Activated B cell treated with CpG ODN at 0.5 μM for 24 hours (primary cell): ENCODE measurements around the gene CALHM2. TPM values are rescaled to one million over a fixed set of nuclear protein-coding genes. Genes with fewer than 3 reads are reported as not detected.
"Not testable (repeated sequence)": the region's sequence is repeated elsewhere in the genome, so short reads cannot be mapped to it uniquely, and the experiment has no call there.

Source experiments
- ATAC-seq: fragments of 200-7000 bp; cut with Tn5 transposase; one replicate; pipeline ENCODE4 v1.10.0; 2021; ENCODE audit warnings: low read depth, mild to moderate bottlenecking, moderate library complexity
- CTCF ChIA-PET: fragments of 350-600 bp; sonication (Branson Sonifier 250); formaldehyde crosslinking; loops from one replicate; lab custom pipeline; 2021; ENCODE audit warnings: antibody characterized with exemption; lab: Charles Lee
- POLR2A ChIA-PET: fragments of 350-600 bp; sonication (Branson Sonifier 250); formaldehyde crosslinking; loops from one replicate; lab custom pipeline; 2021; ENCODE audit warnings: antibody characterized with exemption; lab: Charles Lee
- DNase-seq: peaks from one replicate; pipeline ENCODE4 v3.0.0; 2022
- H3K27ac Mint-ChIP-seq: one replicate; pipeline ENCODE4 v1.8.0; 2020; ENCODE audit warnings: mixed read lengths
- H3K27me3 Mint-ChIP-seq: one replicate; pipeline ENCODE4 v1.8.0; 2021; ENCODE audit warnings: mixed read lengths
- H3K36me3 Mint-ChIP-seq: one replicate; pipeline ENCODE4 v1.8.0; 2021; ENCODE audit warnings: low read depth, mixed read lengths
- H3K4me1 Mint-ChIP-seq: one replicate; pipeline ENCODE4 v1.8.0; 2021; ENCODE audit warnings: mixed read lengths
- H3K4me3 Mint-ChIP-seq: one replicate; pipeline ENCODE4 v1.8.0; 2020; ENCODE audit warnings: mild to moderate bottlenecking, mixed read lengths
- H3K9me3 Mint-ChIP-seq: one replicate; pipeline ENCODE4 v1.8.0; 2020; ENCODE audit warnings: mixed read lengths
- intact Hi-C: fragments of 100-400 bp; cut with micrococcal nuclease; formaldehyde crosslinking; loops from one replicate; pipeline ENCODE4 v1.15.1; 2024
- total RNA-seq: library from RNA; stranded (reverse); gene quantifications from 2 replicates; pipeline ENCODE4 v1.2.3, GENCODE V29; 2022
- TF ChIP-seq, protein P1 (sequence below): fragments of 200-600 bp; IDR thresholded peaks from one replicate; pipeline ENCODE4 v1.8.0; 2022; ENCODE audit warnings: antibody characterized with exemption, mild to moderate bottlenecking

Gene CALHM2
- total RNA-seq, 1 donor from 2014 or later, result 17.5 TPM

DNA sequence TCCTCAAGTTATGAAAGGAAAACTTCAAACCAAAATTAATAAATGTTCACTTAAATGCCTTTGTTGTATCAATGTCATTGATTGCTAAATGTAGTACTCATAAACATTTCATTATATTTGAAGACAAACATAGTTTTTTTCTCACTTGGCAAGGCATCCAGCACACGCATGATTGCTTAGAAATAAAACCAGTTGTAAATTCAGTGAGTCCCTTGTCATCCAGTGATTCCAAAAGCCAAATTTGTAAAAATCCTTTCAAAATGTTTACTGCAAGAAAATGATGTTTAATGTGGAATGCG is 35.2 kb upstream of the CALHM2 start:
- H3K9me3 Mint-ChIP-seq, result no peaks in the 10 kb centered on the region
- no peaks in the 10 kb centered on the region for H3K27me3 Mint-ChIP-seq
- POLR2A ChIA-PET, result no interaction called here
- no peak overlapping the region for H3K27ac Mint-ChIP-seq
- peaks cover 20% of the 10 kb centered on the region for H3K4me1 Mint-ChIP-seq
- H3K36me3 Mint-ChIP-seq, result no peaks in the 10 kb centered on the region
- no peak for DNase-seq
- H3K4me3 Mint-ChIP-seq, result no peak overlapping the region
- ATAC-seq, result no peak
- CTCF ChIA-PET, result interaction anchor here (5.0 kb wide), 1 partner anchor 69 kb away, joined by 112 read pairs; no protein-coding TSS in a partner anchor
- intact Hi-C loops, result loop anchor here (5.0 kb wide), 1 partner anchor 650 kb away; the partner anchor contains the start of gene CYP17A1
- TF ChIP-seq, protein P1, sequence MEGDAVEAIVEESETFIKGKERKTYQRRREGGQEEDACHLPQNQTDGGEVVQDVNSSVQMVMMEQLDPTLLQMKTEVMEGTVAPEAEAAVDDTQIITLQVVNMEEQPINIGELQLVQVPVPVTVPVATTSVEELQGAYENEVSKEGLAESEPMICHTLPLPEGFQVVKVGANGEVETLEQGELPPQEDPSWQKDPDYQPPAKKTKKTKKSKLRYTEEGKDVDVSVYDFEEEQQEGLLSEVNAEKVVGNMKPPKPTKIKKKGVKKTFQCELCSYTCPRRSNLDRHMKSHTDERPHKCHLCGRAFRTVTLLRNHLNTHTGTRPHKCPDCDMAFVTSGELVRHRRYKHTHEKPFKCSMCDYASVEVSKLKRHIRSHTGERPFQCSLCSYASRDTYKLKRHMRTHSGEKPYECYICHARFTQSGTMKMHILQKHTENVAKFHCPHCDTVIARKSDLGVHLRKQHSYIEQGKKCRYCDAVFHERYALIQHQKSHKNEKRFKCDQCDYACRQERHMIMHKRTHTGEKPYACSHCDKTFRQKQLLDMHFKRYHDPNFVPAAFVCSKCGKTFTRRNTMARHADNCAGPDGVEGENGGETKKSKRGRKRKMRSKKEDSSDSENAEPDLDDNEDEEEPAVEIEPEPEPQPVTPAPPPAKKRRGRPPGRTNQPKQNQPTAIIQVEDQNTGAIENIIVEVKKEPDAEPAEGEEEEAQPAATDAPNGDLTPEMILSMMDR, result no peak

DNA sequence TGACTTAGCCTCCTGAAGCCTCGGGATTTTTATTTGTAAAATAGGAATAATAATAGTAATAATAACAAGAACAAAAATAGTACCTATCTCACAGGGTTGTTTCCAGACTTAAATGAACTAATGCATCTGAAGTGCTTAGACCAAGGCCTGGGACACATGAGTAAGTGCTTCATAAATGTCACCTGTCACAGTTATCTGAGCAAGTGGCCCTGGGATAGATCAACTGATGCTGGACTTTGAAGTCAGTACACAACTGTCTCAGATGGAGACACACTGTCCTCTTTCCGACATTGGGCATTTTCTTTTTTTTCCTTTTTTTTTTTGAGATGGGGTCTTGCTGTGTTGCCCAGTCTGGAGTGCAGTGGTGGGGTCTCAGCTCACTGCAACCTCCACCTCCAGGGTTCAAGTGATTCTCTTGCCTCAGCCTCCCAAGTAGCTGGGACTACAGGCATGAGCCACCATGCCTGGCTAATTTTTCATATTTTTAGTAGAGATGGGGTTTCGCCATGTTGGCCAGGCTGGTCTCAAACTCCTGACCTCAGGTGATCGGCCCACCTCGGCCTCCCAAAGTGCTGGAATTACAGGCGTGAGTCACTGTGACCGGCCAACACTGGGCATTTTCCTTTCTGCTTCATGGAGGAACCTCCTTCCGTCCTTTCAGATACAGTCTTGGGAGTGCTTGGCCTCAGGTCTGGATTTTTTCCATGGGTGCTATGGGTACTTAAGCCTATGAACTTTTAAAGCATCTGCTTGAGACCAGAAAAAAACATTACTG is 34.7 kb upstream of the CALHM2 start:
- peaks cover 23% of the 10 kb centered on the region for H3K4me1 Mint-ChIP-seq
- H3K27me3 Mint-ChIP-seq, POLR2A ChIA-PET, ATAC-seq, H3K36me3 Mint-ChIP-seq, DNase-seq, H3K27ac Mint-ChIP-seq, H3K4me3 Mint-ChIP-seq, H3K9me3 Mint-ChIP-seq: not testable (repeated sequence)
- CTCF ChIA-PET, result interaction anchor here (1.8 to 5.0 kb wide), 2 partner anchors 68 to 74 kb away, joined by 9 to 112 read pairs; no protein-coding TSS in a partner anchor
- intact Hi-C loops, result loop anchor here (5.0 kb wide), 1 partner anchor 650 kb away; the partner anchor contains the start of gene CYP17A1

DNA sequence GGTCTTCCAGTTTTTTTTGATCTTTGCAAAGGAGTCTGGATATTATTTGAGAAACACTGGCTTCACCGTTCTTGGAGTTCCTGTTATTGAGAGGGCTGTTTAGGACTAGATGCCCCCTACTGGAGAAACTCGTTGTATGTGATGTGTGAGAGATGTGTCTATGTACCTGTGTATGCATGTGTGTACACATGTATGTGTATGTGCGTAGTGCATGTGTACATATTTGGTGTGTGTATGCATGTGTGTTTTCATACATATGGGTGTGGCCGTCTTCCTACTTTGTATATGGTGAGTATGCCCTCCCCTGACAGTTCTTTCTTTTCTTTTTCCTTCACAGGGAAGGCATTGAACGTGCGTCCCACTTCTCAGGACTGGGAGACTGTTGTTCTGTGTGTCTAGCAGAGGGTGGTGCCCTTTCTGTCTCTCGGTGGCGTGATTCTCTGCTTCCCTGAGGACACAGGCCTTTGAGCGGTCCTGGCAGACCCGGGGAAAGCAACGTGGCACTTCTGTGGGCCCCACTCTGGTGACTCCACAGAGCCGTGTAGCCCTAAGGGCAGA is 29.9 kb upstream of the CALHM2 start:
- ChIA-PET CTCF (interaction anchor here (0.9 to 3.3 kb wide), 4 partner anchors 10 to 65 kb away, joined by 4 to 28 read pairs (median 8); partner anchors contain the start of gene CALHM2), POLR2A (no interaction called here)
- H3K9me3 Mint-ChIP-seq, result no peaks in the 10 kb centered on the region
- TF ChIP-seq, protein P1, result peak; percentile 49
- H3K36me3 Mint-ChIP-seq, result no peaks in the 10 kb centered on the region
- H3K4me1 Mint-ChIP-seq, result peaks cover 9% of the 10 kb centered on the region
- H3K4me3 Mint-ChIP-seq, result no peak overlapping the region
- intact Hi-C loops, result loop anchor here (1.0 to 2.0 kb wide), 4 partner anchors 11 to 111 kb away; partner anchors contain the start of gene CALHM2
- H3K27me3 Mint-ChIP-seq, result no peaks in the 10 kb centered on the region
- peak; percentile 78 for ATAC-seq
- no peak for DNase-seq
- H3K27ac Mint-ChIP-seq, result no peak overlapping the region

DNA sequence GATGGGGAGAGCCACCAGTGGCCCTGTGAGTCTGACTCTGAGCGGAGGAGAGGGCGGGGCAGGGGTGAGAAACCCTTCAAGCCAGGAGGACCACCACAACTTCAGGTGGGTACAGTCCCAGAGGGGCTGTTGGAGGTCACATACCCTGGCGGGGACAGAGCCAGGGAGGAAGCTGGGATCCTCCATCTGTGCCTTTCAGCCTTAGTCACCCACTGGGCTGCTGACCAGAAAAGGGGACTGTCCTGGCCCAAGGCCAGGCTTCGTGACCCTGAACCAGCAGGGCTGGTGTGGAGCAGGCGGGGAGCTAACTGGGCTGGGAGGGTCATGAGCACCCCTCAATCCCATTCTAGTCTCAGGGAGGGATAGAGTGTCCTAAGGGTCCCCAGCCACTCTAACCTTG is 28.4 kb upstream of the CALHM2 start:
- TF ChIP-seq, protein P1, result no peak
- intact Hi-C loops, result no loop called here
- H3K27me3 Mint-ChIP-seq, result no peaks in the 10 kb centered on the region
- peaks cover 6% of the 10 kb centered on the region for H3K4me1 Mint-ChIP-seq
- DNase-seq (no peak), ATAC-seq (no peak)
- H3K4me3 Mint-ChIP-seq, result no peak overlapping the region
- CTCF ChIA-PET, result interaction anchor here (0.8 to 3.3 kb wide), 4 partner anchors 13 to 64 kb away, joined by 3 to 28 read pairs (median 6); partner anchors contain the start of gene CALHM2
- H3K36me3 Mint-ChIP-seq, result no peaks in the 10 kb centered on the region
- H3K9me3 Mint-ChIP-seq, result no peaks in the 10 kb centered on the region
- no peak overlapping the region for H3K27ac Mint-ChIP-seq
- POLR2A ChIA-PET, result interaction anchor here (1.4 kb wide), 1 partner anchor 28 kb away, joined by 3 read pairs; the partner anchor contains the start of gene CALHM2

DNA sequence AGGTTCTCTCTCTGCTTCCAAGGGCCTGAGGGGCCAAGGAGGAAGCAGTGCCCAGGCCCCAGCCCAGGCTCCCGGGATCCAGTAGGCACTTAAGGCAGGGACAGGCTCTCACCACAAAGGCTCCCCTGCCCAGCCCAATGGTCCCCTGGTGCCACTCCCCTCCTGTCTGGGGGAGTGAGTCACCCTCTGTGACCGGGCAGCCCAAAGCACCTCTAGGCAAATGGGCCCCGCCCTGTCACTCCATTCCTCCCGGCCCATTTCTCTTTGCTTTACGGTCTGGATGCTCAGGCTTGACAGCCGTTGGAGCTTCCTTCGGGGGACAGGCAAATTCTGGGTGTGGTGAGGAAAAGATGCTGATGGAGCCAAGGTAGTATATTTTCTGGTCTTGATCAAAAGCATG is 27.0 kb upstream of the CALHM2 start, which contains the start of gene CALHM3:
CALHM3 (minus strand) TSS at position 106 of the 400 bp plus-strand sequence. CDS start 208 bp downstream, outside the sequence.
- ChIA-PET POLR2A (no interaction called here), CTCF (interaction anchor here (3.3 kb wide), 1 partner anchor 62 kb away, joined by 28 read pairs; no protein-coding TSS in a partner anchor)
- DNase-seq (no peak), ATAC-seq (peak; percentile 56)
- no peaks in the 10 kb centered on the region for H3K9me3 Mint-ChIP-seq
- no peaks in the 10 kb centered on the region for H3K27me3 Mint-ChIP-seq
- TF ChIP-seq, protein P1, result no peak
- intact Hi-C loops, result loop anchor here (10.0 kb wide), 1 partner anchor 834 kb away; the partner anchor contains the start of gene TRIM8
- H3K4me3 Mint-ChIP-seq, result no peak within 1 kb of the TSS
- H3K27ac Mint-ChIP-seq, result no peak within 1 kb of the TSS
- H3K4me1 Mint-ChIP-seq, result peaks cover 6% of the 10 kb centered on the region
- no peaks in the 10 kb centered on the region for H3K36me3 Mint-ChIP-seq
